Measurements from ENCODE around the gene KRTAP5-8.

DNA sequence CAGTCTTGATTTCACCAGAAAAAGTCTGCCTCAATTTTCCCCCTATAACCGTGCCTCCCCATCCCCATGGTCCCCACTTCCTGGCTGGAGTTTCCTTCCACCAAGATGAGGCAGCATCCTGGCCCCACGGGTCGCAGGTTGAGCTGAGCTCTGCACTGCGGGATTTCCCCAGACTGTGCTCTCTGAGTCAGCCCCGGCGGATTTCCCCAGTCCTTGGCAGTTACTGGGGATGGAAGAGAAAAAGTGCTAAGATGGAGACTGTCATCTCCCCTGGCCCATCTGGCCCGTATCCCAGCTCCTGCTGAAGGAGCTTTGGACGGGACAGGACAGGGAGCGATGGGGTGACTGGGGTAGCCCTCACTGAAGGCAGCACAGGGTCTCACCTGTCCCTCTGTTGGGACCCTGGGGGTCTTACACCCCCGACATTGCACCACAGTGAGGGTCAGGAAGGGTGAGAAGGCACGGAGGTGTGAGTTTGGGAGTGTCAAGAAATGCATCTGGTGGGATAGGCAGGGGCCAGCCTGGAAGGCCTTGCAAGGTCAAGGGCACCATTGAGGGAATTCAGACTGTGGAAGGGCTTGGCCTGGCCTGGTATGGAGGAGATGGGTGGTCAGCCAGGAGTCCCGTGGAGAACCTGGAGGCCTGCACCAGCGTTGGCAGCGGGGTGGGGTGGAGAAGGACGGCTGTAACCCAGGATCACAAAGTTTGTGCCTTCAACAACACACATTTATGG is 48.3 kb upstream of the KRTAP5-8 start:
- TF ChIP-seq EZH2phosphoT487 (IDR thresholded peaks at IDR 0.05; ENCODE audit: unreplicated experiment) (no peak), POLR2AphosphoS5 (IDR thresholded peaks at IDR 0.05; ENCODE audit: low read depth) (no peak), ZNF114 (CRISPR knock-in tag; IDR thresholded peaks at IDR 0.05) (no peak), EZH2 (IDR thresholded peaks at IDR 0.05; ENCODE audit: low read depth, unreplicated experiment) (no peak), JUNB (IDR thresholded peaks at IDR 0.05; ENCODE audit: unreplicated experiment) (no peak), CREB1 (CRISPR knock-in tag; IDR thresholded peaks at IDR 0.05; ENCODE audit: low read depth) (no peak), STAT1 (IDR thresholded peaks at IDR 0.05; ENCODE audit: unreplicated experiment) (no peak), ZNF331 (CRISPR knock-in tag; IDR thresholded peaks at IDR 0.05; ENCODE audit: low read depth) (no peak), NANOG (IDR thresholded peaks at IDR 0.05; ENCODE audit: borderline replicate concordance) (no peak)
- TF ChIP-seq, protein P1, sequence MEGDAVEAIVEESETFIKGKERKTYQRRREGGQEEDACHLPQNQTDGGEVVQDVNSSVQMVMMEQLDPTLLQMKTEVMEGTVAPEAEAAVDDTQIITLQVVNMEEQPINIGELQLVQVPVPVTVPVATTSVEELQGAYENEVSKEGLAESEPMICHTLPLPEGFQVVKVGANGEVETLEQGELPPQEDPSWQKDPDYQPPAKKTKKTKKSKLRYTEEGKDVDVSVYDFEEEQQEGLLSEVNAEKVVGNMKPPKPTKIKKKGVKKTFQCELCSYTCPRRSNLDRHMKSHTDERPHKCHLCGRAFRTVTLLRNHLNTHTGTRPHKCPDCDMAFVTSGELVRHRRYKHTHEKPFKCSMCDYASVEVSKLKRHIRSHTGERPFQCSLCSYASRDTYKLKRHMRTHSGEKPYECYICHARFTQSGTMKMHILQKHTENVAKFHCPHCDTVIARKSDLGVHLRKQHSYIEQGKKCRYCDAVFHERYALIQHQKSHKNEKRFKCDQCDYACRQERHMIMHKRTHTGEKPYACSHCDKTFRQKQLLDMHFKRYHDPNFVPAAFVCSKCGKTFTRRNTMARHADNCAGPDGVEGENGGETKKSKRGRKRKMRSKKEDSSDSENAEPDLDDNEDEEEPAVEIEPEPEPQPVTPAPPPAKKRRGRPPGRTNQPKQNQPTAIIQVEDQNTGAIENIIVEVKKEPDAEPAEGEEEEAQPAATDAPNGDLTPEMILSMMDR (conservative IDR thresholded peaks at IDR 0.05; ENCODE audit: low read depth in 2 of 2) = no peak
- TF ChIP-seq, protein P2, sequence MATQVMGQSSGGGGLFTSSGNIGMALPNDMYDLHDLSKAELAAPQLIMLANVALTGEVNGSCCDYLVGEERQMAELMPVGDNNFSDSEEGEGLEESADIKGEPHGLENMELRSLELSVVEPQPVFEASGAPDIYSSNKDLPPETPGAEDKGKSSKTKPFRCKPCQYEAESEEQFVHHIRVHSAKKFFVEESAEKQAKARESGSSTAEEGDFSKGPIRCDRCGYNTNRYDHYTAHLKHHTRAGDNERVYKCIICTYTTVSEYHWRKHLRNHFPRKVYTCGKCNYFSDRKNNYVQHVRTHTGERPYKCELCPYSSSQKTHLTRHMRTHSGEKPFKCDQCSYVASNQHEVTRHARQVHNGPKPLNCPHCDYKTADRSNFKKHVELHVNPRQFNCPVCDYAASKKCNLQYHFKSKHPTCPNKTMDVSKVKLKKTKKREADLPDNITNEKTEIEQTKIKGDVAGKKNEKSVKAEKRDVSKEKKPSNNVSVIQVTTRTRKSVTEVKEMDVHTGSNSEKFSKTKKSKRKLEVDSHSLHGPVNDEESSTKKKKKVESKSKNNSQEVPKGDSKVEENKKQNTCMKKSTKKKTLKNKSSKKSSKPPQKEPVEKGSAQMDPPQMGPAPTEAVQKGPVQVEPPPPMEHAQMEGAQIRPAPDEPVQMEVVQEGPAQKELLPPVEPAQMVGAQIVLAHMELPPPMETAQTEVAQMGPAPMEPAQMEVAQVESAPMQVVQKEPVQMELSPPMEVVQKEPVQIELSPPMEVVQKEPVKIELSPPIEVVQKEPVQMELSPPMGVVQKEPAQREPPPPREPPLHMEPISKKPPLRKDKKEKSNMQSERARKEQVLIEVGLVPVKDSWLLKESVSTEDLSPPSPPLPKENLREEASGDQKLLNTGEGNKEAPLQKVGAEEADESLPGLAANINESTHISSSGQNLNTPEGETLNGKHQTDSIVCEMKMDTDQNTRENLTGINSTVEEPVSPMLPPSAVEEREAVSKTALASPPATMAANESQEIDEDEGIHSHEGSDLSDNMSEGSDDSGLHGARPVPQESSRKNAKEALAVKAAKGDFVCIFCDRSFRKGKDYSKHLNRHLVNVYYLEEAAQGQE (IDR thresholded peaks at IDR 0.05; ENCODE audit: unreplicated experiment) = no peak
- TF ChIP-seq, protein P3, sequence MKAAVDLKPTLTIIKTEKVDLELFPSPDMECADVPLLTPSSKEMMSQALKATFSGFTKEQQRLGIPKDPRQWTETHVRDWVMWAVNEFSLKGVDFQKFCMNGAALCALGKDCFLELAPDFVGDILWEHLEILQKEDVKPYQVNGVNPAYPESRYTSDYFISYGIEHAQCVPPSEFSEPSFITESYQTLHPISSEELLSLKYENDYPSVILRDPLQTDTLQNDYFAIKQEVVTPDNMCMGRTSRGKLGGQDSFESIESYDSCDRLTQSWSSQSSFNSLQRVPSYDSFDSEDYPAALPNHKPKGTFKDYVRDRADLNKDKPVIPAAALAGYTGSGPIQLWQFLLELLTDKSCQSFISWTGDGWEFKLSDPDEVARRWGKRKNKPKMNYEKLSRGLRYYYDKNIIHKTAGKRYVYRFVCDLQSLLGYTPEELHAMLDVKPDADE (IDR thresholded peaks at IDR 0.05) = no peak
